Gastrocnemius medialis (tissue), 4 donors: Measurements from ENCODE around the gene COL6A3.

Source experiments
- CTCF ChIP-seq, 5 experiments: fragments of 450-650 bp in 3 of 5; fragments of 200-600 bp in 2 of 5; sonication (generic) in 2 of 5; IDR thresholded peaks in 4 of 5; conservative IDR thresholded peaks in 1 of 5; 1 replicate in 4 of 5; 2 replicates in 1 of 5; pipeline ENCODE4 v1.5.1; 2016 to 2019; ENCODE audit warnings: antibody characterized with exemption in 5 of 5, mild to moderate bottlenecking in 3 of 5, moderate library complexity in 3 of 5
- POLR2A ChIP-seq, 2 donors: fragments of 450-650 bp; IDR thresholded peaks; one replicate each; pipeline ENCODE4 v1.6.1; 2017; ENCODE audit warnings: antibody characterized with exemption in 2 of 2, mild to moderate bottlenecking in 2 of 2, moderate library complexity in 2 of 2

GRCh38 chr2:237305579-237305978 is 108.4 kb downstream of the COL6A3 start:
- TF ChIP-seq CTCF (IDR thresholded peaks at IDR 0.05 in 4 of 5, conservative IDR thresholded peaks at IDR 0.05 in 1 of 5), result no peak
- no peak for TF ChIP-seq POLR2A (IDR thresholded peaks at IDR 0.05)
